A204.1 (cell line): ENCODE results near the gene RIN1.

Experiments
- FAIRE-seq: peaks from 2 replicates; lab custom pipeline; 2012; peaks lifted over from hg19 to GRCh38; lab: Jason Lieb, UNC

The RIN1 gene

GRCh38 chr11:66294626-66295620 is 41.3 kb downstream of the RIN1 start:
- FAIRE-seq: no peak

DNA sequence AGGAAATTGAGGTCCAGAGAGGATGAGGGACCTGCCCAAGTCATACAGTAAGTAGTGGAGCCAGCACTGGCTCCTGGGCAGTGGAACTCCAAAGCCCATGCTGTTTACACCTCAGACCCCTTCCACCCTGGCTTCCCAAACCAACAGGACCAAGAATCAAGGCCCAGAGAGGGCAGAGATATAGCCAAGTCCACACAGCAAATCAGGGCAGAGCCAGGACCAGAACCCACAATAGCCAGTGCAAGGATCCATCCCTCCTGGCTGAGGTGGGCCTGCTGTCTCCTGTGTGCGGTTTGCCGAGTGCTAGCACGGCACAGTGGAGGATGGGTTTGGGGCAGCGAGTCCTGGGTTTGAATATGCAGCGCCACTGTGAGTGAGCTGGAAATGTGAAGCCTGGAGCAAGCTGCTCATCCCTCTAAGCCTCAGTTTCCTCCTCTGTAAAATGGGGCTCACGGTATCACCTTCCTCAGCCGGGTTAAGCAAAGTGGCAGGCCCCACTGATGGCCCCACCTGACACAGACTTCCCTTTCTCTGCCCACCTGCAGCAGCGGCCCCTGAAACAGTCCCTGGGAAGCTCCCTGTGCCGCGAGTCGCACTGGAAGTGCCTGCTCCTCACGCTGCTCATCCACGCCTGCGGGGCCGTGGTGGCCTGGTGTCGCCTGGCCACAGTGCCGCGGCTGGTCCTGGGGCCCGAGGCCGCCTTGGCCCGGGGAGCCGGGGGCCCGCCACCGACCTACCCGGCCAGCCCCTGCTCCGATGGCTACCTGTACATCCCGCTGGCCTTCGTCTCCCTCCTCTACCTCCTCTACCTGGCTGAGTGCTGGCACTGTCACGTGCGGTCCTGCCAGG is 42.2 kb downstream of the RIN1 start:
- no peak for FAIRE-seq

DNA sequence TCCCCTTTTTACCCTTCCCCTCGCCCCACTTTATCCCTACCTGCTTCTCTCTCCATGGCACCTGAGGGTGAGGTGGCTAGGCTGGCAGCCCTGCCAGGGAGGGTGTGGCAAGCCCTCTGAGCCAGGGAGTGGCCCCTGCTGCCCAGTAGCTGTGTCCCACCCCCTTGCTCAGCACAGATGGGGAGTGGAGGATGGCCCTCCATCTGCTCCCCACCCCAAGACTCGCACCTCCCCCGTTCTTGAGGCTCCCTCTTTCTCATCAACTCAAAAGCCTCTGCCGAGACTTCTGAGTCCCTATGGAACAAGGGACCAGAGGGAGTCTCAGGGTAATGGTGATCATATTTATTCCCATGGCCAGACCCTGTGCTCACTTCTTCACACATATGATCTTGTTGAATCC is 42.9 kb downstream of the RIN1 start:
- FAIRE-seq: no peak

GRCh38 chr11:66292543-66293332 is 43.5 kb downstream of the RIN1 start:
- FAIRE-seq: no peak

DNA sequence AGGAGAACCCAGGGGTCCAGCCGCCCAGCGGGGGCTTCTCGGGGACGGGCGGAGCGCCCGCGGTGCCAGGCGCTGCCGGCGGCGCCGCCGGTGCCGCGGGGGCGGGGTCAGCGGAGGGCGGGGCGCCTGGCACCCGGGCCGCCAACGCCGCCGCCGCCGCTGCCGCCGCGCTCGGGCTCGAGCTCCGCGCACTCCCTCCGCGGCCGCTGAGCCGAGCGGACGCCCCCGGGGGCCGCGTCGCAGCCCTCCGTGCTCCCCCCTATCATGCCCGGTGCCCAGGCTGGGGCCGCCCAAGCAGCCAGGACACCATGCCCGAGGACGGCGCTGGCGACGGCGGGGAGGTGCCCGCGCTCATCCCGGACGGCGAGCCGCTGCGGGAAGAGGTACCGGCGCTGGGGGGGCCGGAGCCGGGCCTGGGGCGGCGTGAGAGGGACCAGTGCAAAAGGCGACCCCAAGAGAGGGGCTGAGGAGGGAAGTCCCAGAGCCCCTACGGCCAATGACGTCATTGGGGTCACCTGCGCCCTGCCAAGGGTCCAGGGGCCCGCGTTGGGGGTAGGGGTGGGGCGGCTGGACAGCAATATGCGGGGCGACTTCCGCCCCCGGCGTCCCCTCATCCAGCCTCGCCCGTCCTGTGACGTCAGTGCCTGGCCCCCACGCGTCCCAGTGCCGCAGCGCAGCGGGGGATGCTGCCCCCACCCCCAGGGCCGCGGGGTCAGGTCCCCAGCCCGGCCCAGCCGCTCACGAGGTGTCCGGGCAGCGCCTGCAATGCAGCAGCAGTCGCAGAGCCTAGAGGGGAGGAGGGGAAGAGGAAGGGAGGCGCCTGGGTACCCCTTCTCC is 44.3 kb downstream of the RIN1 start, which contains the start of gene TMEM151A:
Gene TMEM151A (plus strand): TSS at position 189 of the 837 bp plus-strand sequence. CDS start 120 bp downstream, at position 309.
- FAIRE-seq: no peak

GRCh38 chr11:66291303-66291705 is 44.9 kb downstream of the RIN1 start:
- no peak for FAIRE-seq

GRCh38 chr11:66290330-66290621 is 46.0 kb downstream of the RIN1 start:
- FAIRE-seq: no peak

GRCh38 chr11:66289548-66290329 is 46.5 kb downstream of the RIN1 start:
- FAIRE-seq: no peak

GRCh38 chr11:66288671-66289547 is 47.3 kb downstream of the RIN1 start, which contains the start of gene YIF1A:
Gene YIF1A (minus strand): TSS chr11:66289143. CDS start chr11:66288985, 158 bp downstream.
- peak; percentile 98 for FAIRE-seq

DNA sequence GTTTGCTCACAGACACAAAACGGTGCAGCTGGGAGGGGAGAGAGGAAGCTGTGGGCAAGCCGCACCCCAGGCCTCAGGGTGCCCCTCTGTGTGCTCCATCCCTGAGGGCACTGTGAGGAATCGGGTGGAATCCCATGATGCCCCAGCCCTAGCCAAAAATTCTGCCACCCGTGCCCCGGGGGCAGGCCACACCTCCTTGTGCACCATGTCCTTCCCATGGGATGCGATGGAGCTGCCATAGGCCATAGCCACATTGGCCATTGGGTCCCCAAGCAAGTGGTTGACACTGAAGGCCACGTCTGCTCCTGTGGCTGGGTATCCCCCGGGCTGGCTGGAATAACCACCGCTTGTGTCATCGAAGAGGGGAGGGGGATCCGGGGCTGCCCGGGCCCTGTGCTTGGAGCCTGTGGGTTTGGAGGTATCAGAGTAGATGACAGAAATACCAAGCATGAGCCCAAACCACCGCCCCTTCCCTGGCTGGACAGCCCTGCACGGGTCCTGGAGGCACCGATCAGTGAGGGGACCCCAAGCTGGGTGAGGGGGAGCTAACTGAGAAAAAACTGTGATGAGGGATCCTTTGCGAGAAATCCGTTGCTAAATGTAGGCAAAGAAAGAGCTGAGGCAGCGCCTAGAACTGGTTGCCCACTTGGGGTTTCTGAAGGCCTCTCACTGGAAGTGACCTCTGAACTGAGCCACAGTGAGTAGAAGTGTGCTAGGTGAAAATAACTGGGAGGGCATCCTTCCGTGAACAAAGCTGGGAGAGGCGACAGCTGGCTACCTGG is 48.2 kb downstream of the RIN1 start:
- FAIRE-seq: no peak

- FAIRE-seq: no peak
Measured at GRCh38 chr11:66287211-66287888, 48.9 kb downstream of the RIN1 start.

DNA sequence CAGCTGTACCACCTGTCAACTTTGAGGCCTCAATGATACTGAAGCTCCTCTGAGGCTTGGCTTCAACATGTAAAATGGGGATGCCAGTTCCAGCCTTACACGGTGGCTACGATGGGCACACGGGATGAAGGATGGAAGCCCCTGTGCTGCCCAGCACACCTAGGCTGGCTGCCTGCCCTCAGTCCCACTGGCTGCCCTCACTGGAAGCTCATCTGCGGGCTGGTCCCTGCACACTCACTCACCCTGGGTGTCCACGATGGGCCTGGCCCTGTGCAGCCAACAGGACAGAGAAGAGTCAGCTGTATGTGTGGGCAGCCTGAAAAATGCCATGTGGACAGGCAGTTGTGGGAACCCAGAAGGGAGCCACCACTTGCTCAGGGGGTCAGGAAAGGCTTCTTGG is 49.5 kb downstream of the RIN1 start:
- no peak for FAIRE-seq

- FAIRE-seq: no peak
Measured at GRCh38 chr11:66285250-66285947, 50.8 kb downstream of the RIN1 start.

- no peak for FAIRE-seq
Measured at GRCh38 chr11:66284526-66285078, 51.6 kb downstream of the RIN1 start.

- no peak for FAIRE-seq
Measured at GRCh38 chr11:66283461-66284105, 52.7 kb downstream of the RIN1 start.
